ENCODE results near the gene AP3D1.
A peak's percentile ranks its signal among the peaks of the same experiment; 100 is the strongest.

Gene AP3D1

GRCh38 chr19:2167896-2168618, 16.7 kb upstream of the AP3D1 start:
- no peaks in the 10 kb centered on the region for H3K9me3 ChIP-seq (ENCODE audit: control insufficient read depth, low read depth, low read length)
- no peaks in the 10 kb centered on the region for H3K36me3 ChIP-seq (ENCODE audit: control insufficient read depth, low read depth, low read length)
- no peak overlapping the region for H3K4me3 ChIP-seq (ENCODE audit: low read length)
- H3K4me1 ChIP-seq (ENCODE audit: control insufficient read depth, low read depth, low read length) = peaks cover 19% of the 10 kb centered on the region
- H3K9ac ChIP-seq (ENCODE audit: low read length) = no peak overlapping the region
- no peaks in the 10 kb centered on the region for H3K27me3 ChIP-seq (ENCODE audit: control insufficient read depth, insufficient read depth, low read length)
- no peak overlapping the region for H3K27ac ChIP-seq (ENCODE audit: low read length)

GRCh38 chr19:2166741-2167738, 15.7 kb upstream of the AP3D1 start:
- H3K9ac ChIP-seq (ENCODE audit: low read length) = no peak overlapping the region
- no peaks in the 10 kb centered on the region for H3K9me3 ChIP-seq (ENCODE audit: control insufficient read depth, low read depth, low read length)
- H3K4me1 ChIP-seq (ENCODE audit: control insufficient read depth, low read depth, low read length) = peaks cover 19% of the 10 kb centered on the region
- no peaks in the 10 kb centered on the region for H3K36me3 ChIP-seq (ENCODE audit: control insufficient read depth, low read depth, low read length)
- no peak overlapping the region for H3K27ac ChIP-seq (ENCODE audit: low read length)
- H3K27me3 ChIP-seq (ENCODE audit: control insufficient read depth, insufficient read depth, low read length) = no peaks in the 10 kb centered on the region
- H3K4me3 ChIP-seq (ENCODE audit: low read length) = no peak overlapping the region

- Histone ChIP-seq H3K9me3 (ENCODE audit: control insufficient read depth, low read depth, low read length) (no peaks in the 10 kb centered on the region), H3K27ac (ENCODE audit: low read length) (no peak overlapping the region), H3K4me1 (ENCODE audit: control insufficient read depth, low read depth, low read length) (peaks cover 4% of the 10 kb centered on the region), H3K27me3 (ENCODE audit: control insufficient read depth, insufficient read depth, low read length) (no peaks in the 10 kb centered on the region), H3K9ac (ENCODE audit: low read length) (peak overlapping the region; percentile 71), H3K36me3 (ENCODE audit: control insufficient read depth, low read depth, low read length) (no peaks in the 10 kb centered on the region), H3K4me3 (ENCODE audit: low read length) (peak overlapping the region; percentile 88)
These were observed 12.9 kb upstream of the AP3D1 start for GRCh38 chr19:2164020-2164998.

- no peaks in the 10 kb centered on the region for H3K9me3 ChIP-seq (ENCODE audit: control insufficient read depth, low read depth, low read length)
- no peaks in the 10 kb centered on the region for H3K27me3 ChIP-seq (ENCODE audit: control insufficient read depth, insufficient read depth, low read length)
- no peak overlapping the region for H3K27ac ChIP-seq (ENCODE audit: low read length)
- H3K9ac ChIP-seq (ENCODE audit: low read length) = no peak overlapping the region
- no peaks in the 10 kb centered on the region for H3K36me3 ChIP-seq (ENCODE audit: control insufficient read depth, low read depth, low read length)
- H3K4me3 ChIP-seq (ENCODE audit: low read length) = no peak overlapping the region
- no peaks in the 10 kb centered on the region for H3K4me1 ChIP-seq (ENCODE audit: control insufficient read depth, low read depth, low read length)
These were observed 9.0 kb upstream of the AP3D1 start for GRCh38 chr19:2160379-2160778.

GRCh38 chr19:2157452-2157851, 6.1 kb upstream of the AP3D1 start:
- Histone ChIP-seq H3K27ac (ENCODE audit: low read length) (no peak overlapping the region), H3K36me3 (ENCODE audit: control insufficient read depth, low read depth, low read length) (no peaks in the 10 kb centered on the region), H3K4me3 (ENCODE audit: low read length) (no peak overlapping the region), H3K4me1 (ENCODE audit: control insufficient read depth, low read depth, low read length) (no peaks in the 10 kb centered on the region), H3K9me3 (ENCODE audit: control insufficient read depth, low read depth, low read length) (no peaks in the 10 kb centered on the region), H3K27me3 (ENCODE audit: control insufficient read depth, insufficient read depth, low read length) (no peaks in the 10 kb centered on the region), H3K9ac (ENCODE audit: low read length) (no peak overlapping the region)

- Histone ChIP-seq H3K9ac (ENCODE audit: low read length) (no peak overlapping the region), H3K4me3 (ENCODE audit: low read length) (no peak overlapping the region), H3K27ac (ENCODE audit: low read length) (no peak overlapping the region), H3K4me1 (ENCODE audit: control insufficient read depth, low read depth, low read length) (peaks cover 10% of the 10 kb centered on the region), H3K9me3 (ENCODE audit: control insufficient read depth, low read depth, low read length) (no peaks in the 10 kb centered on the region), H3K36me3 (ENCODE audit: control insufficient read depth, low read depth, low read length) (no peaks in the 10 kb centered on the region), H3K27me3 (ENCODE audit: control insufficient read depth, insufficient read depth, low read length) (no peaks in the 10 kb centered on the region)
These were observed 3.3 kb upstream of the AP3D1 start for GRCh38 chr19:2154587-2155075.

GRCh38 chr19:2150794-2151338, 500 bp downstream of the AP3D1 start:
- no peaks in the 10 kb centered on the region for H3K9me3 ChIP-seq (ENCODE audit: control insufficient read depth, low read depth, low read length)
- H3K27ac ChIP-seq (ENCODE audit: low read length) = peak overlapping the region; percentile 67
- peak overlapping the region; percentile 89 for H3K9ac ChIP-seq (ENCODE audit: low read length)
- H3K4me1 ChIP-seq (ENCODE audit: control insufficient read depth, low read depth, low read length) = peaks cover 13% of the 10 kb centered on the region
- peak overlapping the region; percentile 90 for H3K4me3 ChIP-seq (ENCODE audit: low read length)
- no peaks in the 10 kb centered on the region for H3K27me3 ChIP-seq (ENCODE audit: control insufficient read depth, insufficient read depth, low read length)
- H3K36me3 ChIP-seq (ENCODE audit: control insufficient read depth, low read depth, low read length) = no peaks in the 10 kb centered on the region

GRCh38 chr19:2149980-2150793, 1.2 kb downstream of the AP3D1 start:
- Histone ChIP-seq H3K9ac (ENCODE audit: low read length) (peak overlapping the region; percentile 89), H3K27ac (ENCODE audit: low read length) (peak overlapping the region; percentile 6), H3K9me3 (ENCODE audit: control insufficient read depth, low read depth, low read length) (no peaks in the 10 kb centered on the region), H3K27me3 (ENCODE audit: control insufficient read depth, insufficient read depth, low read length) (no peaks in the 10 kb centered on the region), H3K4me3 (ENCODE audit: low read length) (peak overlapping the region; percentile 90), H3K4me1 (ENCODE audit: control insufficient read depth, low read depth, low read length) (peaks cover 13% of the 10 kb centered on the region), H3K36me3 (ENCODE audit: control insufficient read depth, low read depth, low read length) (no peaks in the 10 kb centered on the region)

GRCh38 chr19:2148482-2149135, 2.8 kb downstream of the AP3D1 start:
- no peak overlapping the region for H3K9ac ChIP-seq (ENCODE audit: low read length)
- H3K27me3 ChIP-seq (ENCODE audit: control insufficient read depth, insufficient read depth, low read length) = no peaks in the 10 kb centered on the region
- H3K9me3 ChIP-seq (ENCODE audit: control insufficient read depth, low read depth, low read length) = no peaks in the 10 kb centered on the region
- no peaks in the 10 kb centered on the region for H3K36me3 ChIP-seq (ENCODE audit: control insufficient read depth, low read depth, low read length)
- no peak overlapping the region for H3K4me3 ChIP-seq (ENCODE audit: low read length)
- H3K27ac ChIP-seq (ENCODE audit: low read length) = no peak overlapping the region
- peaks cover 13% of the 10 kb centered on the region for H3K4me1 ChIP-seq (ENCODE audit: control insufficient read depth, low read depth, low read length)

- Histone ChIP-seq H3K36me3 (ENCODE audit: control insufficient read depth, low read depth, low read length) (no peaks in the 10 kb centered on the region), H3K9ac (ENCODE audit: low read length) (no peak overlapping the region), H3K9me3 (ENCODE audit: control insufficient read depth, low read depth, low read length) (no peaks in the 10 kb centered on the region), H3K4me1 (ENCODE audit: control insufficient read depth, low read depth, low read length) (peaks cover 8% of the 10 kb centered on the region), H3K4me3 (ENCODE audit: low read length) (no peak overlapping the region), H3K27ac (ENCODE audit: low read length) (no peak overlapping the region), H3K27me3 (ENCODE audit: control insufficient read depth, insufficient read depth, low read length) (no peaks in the 10 kb centered on the region)
These were observed 5.5 kb downstream of the AP3D1 start for GRCh38 chr19:2145831-2146241.

All from iPS-18a (cell line).